ENCODE results near the gene RDX.
A peak's percentile ranks its signal among the peaks of the same experiment; 100 is the strongest.
"Not testable (repeated sequence)": the region's sequence is repeated elsewhere in the genome, so short reads cannot be mapped to it uniquely, and the experiment has no call there.

Gene RDX

DNA sequence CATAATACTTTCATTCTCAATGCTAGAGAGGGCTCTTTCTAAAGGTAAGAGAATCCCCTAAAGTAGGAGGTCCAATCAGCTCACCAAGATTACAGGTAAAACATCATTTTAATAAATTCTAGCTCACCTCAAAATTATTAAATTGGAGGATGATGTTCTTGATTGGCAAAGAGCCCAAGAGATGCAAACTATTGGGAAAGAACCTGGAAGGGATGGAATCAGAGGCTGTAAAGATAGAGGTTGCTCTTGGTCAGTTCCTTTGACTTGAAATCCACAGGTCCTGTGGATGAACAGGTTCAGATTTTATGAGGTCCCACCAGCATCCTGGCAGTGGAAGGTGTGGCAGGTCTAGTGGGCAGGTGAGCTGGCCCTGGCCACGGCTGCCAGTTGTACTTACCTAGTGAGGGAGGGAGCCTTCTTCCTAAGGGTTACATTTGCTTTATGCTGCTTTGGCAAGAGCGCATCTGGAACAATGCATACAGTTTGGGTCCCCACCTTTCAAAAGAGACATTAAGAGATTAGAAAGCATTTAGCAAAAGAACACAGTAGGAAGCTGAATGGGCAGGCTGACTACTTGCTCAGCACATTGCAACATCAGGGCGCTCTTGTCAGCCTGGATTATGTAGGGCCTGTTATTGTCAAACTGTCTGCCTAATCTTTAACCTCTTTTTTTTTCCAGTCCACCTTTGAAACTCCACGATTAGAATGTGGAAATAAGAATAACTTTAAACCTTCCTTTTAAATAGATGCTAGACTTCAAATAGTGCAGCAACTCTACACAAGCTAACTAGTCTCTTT, 97.0 kb downstream of the RDX start:
- DNase-seq = peak in 3 of 4 experiments; percentile 54 to 57 (median 56)

DNA sequence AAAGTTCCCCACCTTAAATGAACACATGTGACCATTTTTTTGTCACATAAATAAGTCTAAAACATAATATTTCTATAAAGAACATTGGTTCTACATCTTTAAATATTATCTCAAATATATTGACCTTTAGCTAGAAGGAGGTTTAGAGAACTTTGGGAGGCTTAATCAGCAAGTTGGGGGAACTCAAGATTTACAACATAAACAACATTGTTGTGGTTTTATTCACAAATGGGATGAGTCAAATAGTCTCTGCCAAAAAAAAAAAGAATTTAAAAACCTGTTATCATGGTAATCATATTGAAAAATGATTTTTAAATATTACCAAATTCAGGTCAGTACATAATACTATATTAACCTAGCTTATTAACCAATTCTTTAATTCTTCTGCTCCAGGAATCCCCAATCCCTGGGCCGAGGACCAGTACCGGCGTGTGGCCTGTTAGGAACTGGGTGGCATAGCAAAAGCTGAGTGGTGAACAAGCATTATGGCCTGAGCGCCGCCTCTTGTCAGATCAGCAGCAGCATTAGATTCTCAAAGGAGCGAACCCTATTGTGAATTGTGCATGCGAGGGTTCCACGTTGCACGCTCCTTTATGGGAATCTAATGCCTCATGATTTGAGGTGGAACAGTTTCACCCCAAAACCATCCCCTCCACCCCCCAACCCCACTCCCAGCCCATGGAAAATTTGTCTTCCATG, 98.2 kb downstream of the RDX start:
- DNase-seq = peak in 2 of 4 experiments; percentile 29 to 39

DNA sequence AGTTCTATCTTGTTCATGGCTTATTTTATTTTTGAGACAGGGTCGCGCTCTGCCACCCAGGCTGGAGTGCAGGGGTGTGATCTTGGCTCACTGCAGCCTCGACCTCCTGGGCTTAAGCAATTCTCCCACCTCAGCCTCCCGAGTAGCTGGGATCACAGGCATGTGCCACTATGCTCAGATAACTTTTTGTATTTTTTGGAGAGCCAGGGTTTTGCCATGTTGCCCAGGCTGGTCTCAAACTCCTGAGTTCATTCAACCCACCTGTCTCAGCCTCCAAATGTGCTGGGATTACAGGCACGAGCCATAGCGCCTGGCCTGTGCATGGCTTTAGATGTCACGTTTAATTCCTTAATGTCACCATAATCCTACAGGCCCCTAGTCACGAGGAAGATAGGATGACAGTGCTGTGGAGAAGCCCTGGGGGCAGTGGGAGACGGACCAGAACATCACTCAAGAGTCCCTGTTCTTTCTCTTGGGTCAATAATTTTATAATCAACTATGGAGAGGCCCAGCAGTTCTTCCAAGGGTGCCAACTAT, 99.5 kb downstream of the RDX start:
- DNase-seq = no peak

DNA sequence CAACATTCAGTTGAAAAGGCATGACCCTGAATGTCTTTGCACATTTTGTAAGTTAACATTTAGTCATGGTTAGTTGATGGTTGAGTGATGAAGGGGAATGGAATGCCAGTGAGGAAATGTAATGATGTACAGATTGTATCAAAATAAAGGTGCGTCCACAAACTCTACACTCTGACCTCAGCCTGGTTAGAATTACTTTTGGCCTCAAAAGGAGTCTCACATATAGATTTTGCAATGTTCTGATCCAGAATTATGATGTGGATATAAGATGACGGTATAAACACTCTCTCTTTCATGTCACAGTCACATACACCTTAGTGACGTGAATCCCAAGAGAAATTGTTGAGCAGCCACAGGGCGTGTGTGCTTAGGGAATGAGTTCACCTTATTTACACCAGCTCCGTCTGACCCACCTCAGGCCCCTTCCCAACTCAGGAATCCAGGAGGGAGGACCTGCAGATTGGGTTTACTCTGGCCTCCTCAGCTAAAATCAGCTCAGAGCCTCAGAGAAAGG, 100.1 kb downstream of the RDX start:
- DNase-seq = no peak

DNA sequence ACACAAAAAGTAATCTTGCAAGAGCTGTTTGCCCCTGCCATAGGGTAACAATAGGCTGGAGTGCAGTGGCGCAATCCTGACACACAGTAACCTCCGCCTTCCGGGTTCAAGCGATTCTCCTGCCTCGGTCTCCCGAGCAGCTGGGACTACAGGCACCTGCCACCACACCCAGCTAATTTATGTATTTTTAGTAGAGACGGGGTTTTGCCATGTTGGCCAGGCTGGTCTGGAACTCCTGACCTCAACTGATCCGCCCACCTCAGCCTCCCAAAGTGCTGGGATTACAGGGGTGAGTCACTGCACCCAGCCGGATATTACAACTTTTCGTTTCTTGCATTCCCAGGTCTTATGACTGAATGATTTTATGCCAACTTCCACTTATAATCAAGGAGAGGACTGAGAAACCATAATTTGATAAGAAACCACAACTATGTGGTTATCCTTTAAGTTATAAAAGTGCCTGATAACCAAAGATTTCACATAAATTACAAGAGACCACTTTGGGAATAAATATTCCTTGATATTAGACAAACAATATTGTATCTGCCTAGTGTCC, 102.1 kb downstream of the RDX start:
- peak; percentile 22 to 62 (median 46) for DNase-seq

DNA sequence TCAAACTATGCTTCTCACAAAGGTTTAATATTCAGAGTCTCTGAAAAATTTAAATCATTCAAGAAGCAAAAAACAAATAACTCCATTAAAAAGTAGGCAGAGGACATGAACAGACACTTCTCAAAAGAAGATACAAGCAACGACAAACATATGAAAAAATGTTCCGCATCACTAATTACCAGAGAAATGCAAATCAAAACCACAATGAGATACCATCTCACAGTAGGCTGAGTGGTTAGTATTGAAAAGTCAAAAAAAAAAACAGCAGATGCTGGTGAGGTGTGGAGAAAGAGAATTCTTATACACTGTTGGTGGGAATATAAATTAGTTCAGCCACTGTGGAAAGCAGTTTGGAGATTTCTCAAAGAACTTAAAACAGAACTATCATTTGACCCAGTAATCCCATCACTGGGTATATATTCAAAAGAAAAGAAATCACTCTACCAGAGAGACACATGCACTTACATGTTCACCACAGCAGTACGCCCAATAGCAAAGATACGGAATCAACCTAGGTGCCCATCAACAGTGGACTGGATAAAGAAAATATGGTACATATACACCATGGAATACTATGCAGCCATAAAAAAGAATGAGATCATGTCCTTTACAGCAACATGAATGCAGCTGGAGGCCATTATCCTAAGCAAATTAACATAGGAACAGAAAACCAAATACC, 103.7 kb downstream of the RDX start:
- not testable (repeated sequence) for DNase-seq

DNA sequence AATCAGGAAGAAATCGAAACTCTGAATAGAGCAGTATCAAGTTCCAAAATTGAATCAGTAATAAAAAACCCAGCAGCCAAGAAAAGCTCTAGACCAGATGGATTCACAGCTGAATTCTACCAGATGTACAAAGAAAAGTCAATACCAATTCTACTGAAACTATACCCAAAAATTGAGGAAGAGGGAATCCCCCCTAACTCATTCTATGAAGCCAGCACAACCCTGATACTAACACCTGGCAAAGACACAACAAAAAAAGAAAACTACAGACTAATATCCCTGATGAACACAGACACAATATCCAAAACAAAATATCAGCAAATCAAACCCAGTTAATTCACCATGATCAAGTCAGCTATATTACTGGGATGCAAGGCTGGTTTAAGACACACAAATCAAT, 105.5 kb downstream of the RDX start:
- DNase-seq = no peak

DNA sequence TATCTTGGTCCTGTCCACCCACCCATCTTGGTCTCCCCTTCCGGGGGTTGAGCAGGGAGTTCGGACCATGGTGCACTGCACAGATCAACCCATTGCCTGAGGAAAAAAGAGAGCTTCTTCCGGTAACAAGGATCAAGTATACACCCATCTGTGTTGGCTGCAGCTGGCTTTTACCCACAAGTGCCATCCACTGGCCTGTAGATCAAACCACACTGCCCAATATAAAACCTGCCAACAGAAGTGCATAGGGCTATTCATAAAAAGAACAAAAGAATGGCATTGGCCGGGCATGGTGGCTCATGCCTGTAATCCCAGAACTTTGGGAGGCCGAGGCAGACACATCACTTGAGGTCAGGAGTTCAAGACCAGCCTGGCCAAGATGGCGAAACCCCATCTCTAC, 108.7 kb downstream of the RDX start:
- no peak for DNase-seq

DNA sequence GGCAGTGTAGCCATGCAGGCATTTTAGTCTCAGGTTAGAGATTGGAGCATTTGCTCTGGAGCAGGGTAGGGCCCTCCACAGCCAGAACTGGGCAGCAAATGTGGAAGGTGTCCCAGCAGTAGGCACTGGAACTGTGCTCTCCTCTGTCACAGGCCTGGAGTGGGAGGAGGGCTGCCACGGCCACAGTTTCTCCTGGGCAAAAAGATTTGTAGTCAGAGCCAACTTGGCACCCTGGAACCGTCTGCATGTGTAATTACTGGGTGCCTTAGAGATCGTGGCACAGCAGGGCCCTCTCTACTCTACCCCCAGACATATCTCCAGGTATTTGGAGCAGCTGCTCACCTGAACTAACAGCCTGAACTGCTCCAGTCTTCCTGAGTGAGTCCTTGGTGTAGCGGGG, 109.5 kb downstream of the RDX start:
- no peak for DNase-seq

DNA sequence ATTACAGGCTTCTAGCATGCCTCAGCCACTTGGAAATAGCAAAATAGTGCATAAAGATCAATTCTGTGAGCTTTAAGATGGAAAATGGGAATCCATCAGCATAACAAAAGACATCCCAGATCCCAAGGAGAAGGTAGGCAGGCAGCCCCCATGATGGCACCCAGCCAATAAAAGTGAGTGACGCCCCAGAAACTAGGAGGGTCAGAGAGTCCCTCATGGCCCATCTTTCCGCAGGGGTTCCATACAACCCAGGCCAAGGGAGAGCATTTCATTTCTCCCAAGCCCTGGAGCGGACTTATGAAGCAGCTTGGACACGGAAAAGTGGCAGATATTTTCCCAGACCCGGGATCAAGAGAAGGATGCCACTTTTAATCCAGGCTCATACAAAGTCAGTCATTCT, 110.0 kb downstream of the RDX start:
- no peak for DNase-seq

DNA sequence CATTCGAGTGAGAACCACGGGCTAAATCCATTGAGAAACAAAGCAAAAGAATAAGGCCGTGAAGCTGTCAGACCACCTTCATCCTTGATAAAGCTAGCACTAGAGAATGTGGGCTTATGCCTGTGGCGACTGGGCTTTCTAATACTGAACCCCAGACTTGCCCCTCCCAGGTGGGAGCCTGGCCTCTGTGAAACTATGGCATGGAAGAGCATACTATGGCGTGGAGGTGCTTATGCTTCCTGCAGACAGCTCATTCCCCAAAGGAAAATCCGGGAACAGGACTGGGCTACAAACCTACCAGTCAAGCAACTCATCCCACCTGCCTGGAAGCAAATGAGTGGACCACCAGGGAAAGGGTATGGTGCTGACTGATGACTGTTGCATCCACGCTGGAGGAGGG, 110.8 kb downstream of the RDX start:
- no peak for DNase-seq

DNA sequence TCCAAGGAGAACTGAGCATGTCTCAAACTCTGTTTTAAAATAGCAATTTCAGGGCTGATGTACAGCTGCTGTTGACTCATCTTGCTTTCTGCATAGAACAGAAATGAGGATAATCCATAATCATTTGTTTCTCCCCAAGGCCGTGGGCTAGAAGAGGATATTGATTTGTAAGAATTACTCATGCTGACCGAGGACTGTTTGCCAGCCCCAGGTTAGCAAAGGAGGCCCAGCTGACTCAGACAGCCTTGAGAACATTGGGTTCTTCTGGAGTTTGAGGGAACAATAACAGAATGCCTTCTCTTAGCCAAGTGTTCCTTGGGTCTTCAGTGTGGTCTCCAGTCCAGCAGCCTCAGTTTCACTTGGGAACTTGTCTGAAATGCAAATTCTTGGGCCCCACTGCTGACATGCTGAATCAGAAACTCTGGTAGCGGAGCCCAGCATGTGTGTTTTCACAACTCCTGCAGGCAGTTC, 111.3 kb downstream of the RDX start:
- DNase-seq = peak in 3 of 4 experiments; percentile 25 to 38 (median 28)

DNA sequence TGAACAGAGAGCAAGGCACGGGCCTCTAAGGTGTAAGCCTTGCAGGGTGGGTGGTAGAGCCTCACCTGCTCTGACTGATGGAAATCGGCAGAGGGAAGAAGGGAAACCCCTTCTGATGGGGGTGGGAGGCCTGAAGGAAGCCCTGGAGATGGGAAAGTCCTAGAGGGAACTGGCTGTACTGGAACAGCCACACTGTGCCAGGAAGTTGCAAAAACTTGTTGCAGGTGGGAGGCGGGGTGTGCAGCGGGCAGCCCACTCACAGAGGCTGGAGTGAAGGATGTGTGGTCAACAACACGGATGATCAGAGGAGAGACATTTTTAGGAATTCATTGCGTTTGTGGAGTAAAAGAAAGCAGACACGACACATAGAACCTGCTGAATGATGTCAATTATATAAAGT, 112.0 kb downstream of the RDX start:
- peak in 3 of 4 experiments; percentile 36 to 57 (median 44) for DNase-seq

DNA sequence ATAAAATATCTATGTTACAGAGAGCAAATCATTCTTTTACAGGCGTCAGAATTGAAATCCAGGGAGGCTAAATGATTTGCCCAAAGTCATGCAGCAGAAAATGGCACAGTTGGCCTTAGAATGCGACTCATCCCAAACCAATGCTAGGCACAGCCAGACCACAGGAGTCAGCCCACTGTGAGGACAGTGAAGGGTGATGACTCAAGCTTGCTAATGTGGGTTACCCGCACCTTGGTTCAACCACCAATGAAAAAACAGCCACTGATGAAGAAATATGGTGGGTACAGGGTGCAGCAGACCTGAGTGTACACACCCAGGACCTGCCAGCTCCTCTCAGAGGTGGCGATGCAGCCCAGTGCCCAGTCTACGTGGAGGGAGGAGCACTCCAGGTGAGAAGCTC, 113.5 kb downstream of the RDX start:
- peak in 1 of 4 experiments; percentile 24 for DNase-seq

DNA sequence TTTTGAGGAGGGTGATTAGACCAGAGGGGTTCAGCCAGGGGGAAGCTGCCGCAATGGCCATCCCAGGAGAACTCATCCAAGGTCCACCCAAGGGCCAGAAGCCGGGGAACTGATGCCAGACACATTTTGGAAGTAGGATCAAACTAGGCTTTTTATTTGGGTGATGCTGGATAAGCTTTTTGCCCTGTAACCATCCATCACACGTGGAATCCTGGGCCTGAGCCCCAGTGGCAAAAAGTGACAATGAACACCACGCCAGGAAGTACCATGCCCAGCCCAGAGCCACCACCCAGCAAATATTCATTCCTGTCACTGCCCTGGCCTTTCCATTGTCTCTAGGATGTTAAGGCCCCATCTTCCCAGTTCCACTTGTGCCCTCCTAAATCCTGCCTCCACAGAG, 117.3 kb downstream of the RDX start:
- DNase-seq = no peak

DNA sequence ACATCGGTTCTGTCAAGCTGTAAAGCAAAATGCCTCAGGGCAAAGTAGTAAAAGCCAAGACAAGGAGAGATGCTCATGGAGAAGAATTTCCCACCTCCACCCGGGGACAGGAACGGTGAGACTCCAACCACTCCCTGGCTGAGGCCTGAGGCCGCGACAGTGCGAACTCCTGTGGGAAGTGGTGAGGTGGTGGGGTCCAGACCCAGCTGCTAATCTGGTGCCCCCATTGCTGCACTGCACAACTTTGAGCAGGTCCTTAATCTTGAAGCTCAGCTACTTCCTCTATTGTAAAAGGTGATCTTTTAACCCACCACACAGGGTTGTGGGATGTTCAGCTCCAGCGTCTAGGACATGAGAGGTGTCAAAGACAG, 119.3 kb downstream of the RDX start:
- no peak for DNase-seq

DNA sequence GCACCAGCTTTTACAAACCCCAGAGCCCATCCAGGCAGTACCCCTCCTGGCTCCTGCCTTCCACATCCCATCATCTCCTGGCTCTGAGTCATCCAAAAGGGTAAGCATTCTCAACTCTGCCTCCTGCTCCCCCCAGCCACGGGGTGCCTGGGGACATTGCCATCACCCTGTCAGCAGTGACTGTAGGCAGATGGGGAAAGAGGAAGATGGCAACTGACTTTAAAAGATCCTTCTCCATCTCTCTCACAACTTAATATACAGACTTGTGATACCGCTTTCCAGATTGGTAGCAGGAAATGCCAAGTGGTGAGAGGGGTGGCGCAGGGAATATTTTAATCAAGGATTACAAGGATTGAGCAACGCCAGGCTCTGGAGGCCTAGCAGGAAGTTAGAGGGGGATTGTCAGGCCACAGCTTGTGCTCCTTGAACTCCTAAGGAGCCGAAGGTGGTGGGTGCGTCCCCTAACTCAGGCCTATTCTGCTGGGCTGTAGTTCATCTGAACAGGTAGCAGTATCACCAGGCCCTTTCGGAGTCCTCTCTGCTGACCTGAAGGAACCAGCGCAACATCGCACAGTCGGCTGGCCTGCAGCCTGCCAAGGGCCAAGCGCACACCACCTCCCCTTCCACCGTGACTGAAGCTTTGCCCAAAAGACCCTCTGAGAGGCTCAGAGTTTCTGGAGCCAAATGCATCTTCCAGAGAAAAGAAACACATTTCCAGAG, 119.9 kb downstream of the RDX start:
- DNase-seq = peak; percentile 71 to 86 (median 76)

DNA sequence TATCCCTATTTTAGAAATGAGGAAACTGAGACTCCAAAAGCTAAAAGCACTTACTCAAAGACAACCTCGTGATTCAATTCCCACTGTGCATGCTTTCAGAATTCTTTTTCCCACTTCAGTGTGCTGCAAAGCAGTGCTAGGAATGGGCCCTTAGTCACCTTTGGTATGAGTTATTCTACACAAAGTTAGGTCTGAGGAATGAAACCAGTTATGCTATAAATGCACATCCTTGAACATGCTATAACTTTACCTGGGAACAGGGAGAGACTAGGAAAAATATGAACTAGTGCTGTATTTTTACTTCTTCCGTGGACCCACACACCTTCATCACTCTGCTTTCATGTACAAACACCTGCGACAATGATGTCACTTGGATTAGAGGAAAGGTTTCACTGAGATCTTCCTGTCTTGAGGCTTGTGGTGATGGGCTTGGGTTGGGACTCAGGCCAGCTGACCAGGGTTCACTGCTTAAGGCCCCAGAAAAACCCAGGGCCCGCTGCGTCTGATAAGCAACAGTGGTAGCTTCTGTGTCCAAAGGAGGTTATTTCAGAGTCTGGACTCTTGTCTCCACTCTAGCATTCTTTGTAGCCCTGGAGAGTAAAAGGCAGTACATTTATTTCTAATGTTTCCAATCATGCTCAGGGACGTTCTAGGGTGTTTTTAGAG, 121.6 kb downstream of the RDX start:
- DNase-seq = peak in 1 of 4 experiments; percentile 27

DNA sequence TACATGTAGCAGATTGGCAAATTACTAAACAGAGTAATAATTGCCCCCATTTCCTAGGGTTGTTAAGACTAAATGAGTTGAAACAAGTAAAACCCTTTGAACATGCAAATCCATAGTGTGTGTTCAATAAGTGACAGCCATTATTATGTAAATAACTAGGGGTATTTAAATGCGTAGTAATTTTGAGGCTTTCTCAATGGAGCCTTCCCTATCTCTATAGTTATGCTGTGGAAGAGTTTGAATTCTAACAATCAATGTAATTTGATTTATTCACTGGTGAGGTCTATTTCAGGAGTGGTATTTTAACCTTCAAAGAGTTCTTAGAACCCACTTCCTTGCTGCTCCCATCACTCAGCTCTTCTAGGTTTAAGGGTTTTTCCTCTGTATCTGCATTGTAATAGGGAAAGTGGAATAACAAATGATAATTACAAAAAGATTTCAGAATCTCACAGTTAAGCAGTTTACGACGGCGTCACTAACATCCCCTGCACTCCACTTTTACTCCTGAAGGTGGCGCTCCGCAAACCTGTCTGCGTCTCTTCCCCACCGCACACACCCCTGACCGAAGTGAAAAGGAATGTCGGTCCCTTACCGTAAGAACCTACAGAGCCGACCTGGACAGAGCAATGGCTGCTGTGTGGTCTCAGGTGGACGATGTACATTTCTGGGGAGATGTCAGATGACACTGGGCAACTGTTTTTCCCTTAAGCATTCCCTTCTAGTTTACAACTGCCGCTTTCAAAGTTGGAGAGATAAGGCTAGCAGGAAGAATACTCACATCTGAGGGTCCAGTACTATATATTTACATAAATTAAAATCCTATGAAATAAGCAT, 122.4 kb downstream of the RDX start:
- peak; percentile 48 to 68 (median 58) for DNase-seq

DNA sequence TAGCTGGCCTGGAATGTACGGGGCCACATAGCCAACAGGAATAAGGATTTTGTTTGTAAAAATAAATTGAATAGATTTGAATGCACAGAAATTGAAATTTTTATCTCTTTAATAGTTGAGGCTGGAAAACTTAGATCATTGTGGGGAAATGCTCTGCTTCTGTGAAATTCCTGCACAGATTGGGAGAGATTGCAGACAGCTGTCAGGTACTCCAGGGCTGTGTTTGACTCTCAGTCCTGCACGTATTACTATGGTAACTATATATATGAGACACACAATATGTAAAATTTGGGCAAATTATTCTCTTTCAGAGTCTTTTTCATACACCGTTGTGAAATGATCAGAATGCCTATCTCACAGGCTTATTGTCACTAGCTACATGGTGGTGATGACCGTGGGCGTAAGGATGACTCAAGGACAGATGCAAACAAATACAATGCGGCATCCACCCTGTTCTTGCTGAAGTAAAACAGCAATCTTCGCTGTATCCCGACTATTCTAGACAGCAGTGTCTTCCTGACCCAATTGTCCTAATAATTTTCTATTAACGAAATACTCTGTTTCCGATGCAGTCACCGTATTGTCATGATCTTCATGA, 123.8 kb downstream of the RDX start:
- peak; percentile 64 to 81 (median 70) for DNase-seq
